Heart left ventricle (tissue), 16 donors: ENCODE results near the gene SNAPC5. TPM values are rescaled to one million over a fixed set of nuclear protein-coding genes. Genes with fewer than 3 reads are reported as not detected.
"Not testable (repeated sequence)": the region's sequence is repeated elsewhere in the genome, so short reads cannot be mapped to it uniquely, and the experiment has no call there.

Source experiments
- ATAC-seq, 4 donors: fragments of 200-7000 bp; cut with Tn5 transposase; one replicate each; pipeline ENCODE4 v1.9.1; 2020 to 2022; ENCODE audit warnings: moderate library complexity in 4 of 4, mild to moderate bottlenecking in 3 of 4, moderate number of reproducible peaks in 1 of 4
- DNase-seq, 5 donors: peaks; one replicate each; pipeline ENCODE4 v3.0.0-alpha.2; 2020
- H3K27ac ChIP-seq, 12 donors: fragments of 200-600 bp; sonication (generic) in 4 of 12; one replicate each; pipeline versions ENCODE4 v1.5.0 to v1.8.0; 2016 to 2022; ENCODE audit warnings: mild to moderate bottlenecking in 2 of 12
- H3K27me3 ChIP-seq, 9 donors: fragments of 200-600 bp; sonication (generic) in 2 of 9; one replicate each; pipeline versions ENCODE4 v1.5.1 to v1.8.0; 2016 to 2022; ENCODE audit warnings: mild to moderate bottlenecking in 3 of 9
- H3K36me3 ChIP-seq, 9 donors: fragments of 200-600 bp; sonication (generic) in 2 of 9; one replicate each; pipeline versions ENCODE4 v1.5.0 to v1.8.0; 2018 to 2022; ENCODE audit warnings: mild to moderate bottlenecking in 2 of 9
- H3K4me1 ChIP-seq, 12 donors: fragments of 200-600 bp; sonication (generic) in 4 of 12; one replicate each; pipeline versions ENCODE4 v1.5.0 to v1.8.0; 2016 to 2022; ENCODE audit warnings: mild to moderate bottlenecking in 3 of 12
- H3K4me3 ChIP-seq, 12 donors: fragments of 200-600 bp; sonication (generic) in 4 of 12; one replicate each; pipeline versions ENCODE4 v1.5.0 to v1.8.0; 2017 to 2022; ENCODE audit warnings: mild to moderate bottlenecking in 9 of 12, moderate library complexity in 4 of 12
- H3K9me3 ChIP-seq, 12 donors: fragments of 200-600 bp; sonication (generic) in 4 of 12; one replicate each; pipeline versions ENCODE4 v1.5.0 to v1.8.0; 2016 to 2022; ENCODE audit warnings: mild to moderate bottlenecking in 1 of 12
- POLR2A ChIP-seq, 2 donors: fragments of 450-650 bp; IDR thresholded peaks; one replicate each; pipeline ENCODE4 v1.6.1; 2017; ENCODE audit warnings: antibody characterized with exemption in 2 of 2, mild to moderate bottlenecking in 2 of 2, moderate library complexity in 2 of 2
- WGBS, 4 donors: extraction: QIAGEN DNeasy Blood & Tissue Kit in 2 of 4; methylation state at CpG; one replicate each; pipeline versions ENCODE4 v1.1.5 to v1.1.7; 2013 to 2018; 5-methylcytosine and 5-hydroxymethylcytosine counted together
- intact Hi-C, 10 donors: fragments of 100-400 bp; cut with DNase I; formaldehyde crosslinking; loops; one replicate each; pipeline versions ENCODE4 v1.11.1 to v1.14.2; 2022
- polyA plus RNA-seq, 2 donors: library from polyadenylated mRNA; stranded (reverse); fragments of 200-250 nt; gene quantifications; one replicate each; pipeline ENCODE4 v1.2.3, GENCODE V29; 2013
- total RNA-seq, 9 donors: library from RNA; depleted of rRNA in 2 of 9; stranded (reverse); fragments of >200 nt in 2 of 9; fragmentation: NEBNext Ultra II Directional in 3 of 9; extraction: Animal tissue kit (Norgen Biotek cat#: 25700) in 3 of 9; gene quantifications; one replicate each; pipeline versions ENCODE4 v1.1.0 to v1.2.4, GENCODE V29; 2016 to 2023
- TF ChIP-seq, protein P1 (sequence below), 12 donors: fragments of 200-600 bp; sonication (generic) in 4 of 12; IDR thresholded peaks; one replicate each; pipeline versions ENCODE4 v1.5.0 to v1.8.0; 2018 to 2022; ENCODE audit warnings: antibody characterized with exemption in 12 of 12, mild to moderate bottlenecking in 5 of 12
- donor health status: ischemic (EF 13 %, LVEDD 7.1; RV severe dilation, severe dysfunction).
- donor health status: healthy with polysubstance abuse.
- donor health status: DM: no; HTN: yes; CAD: no.
- donor health status: DM: no; HTN: no; CAD: no.
- donor health status: ischemic (EF 25% LVEDD 6.9; RV normal size, moderate dysfunction).
- donor health status: ischemic (EF 25% LVEDD 5.7; RV mildly dilated, moderate dysfunction).
- donor health status: healthy.
- donor health status: DM: yes; HTN: yes; CAD: no.
- donor health status: ischemic (EF 35%, LVEDD 5.7; RV mildly dilated, moderate dysfunction).
- donor health status: nonischemic (EF 11% LVEDD 7.7; RV severe dilation, severe dysfunction).
- donor health status: DM: yes; HTN: yes; CAD: no.
- donor health status: PGD.
- donor health status: ischemic (EF 29% LVEDD 5.4; RV normal size, mild dysfunction).
- donor health status: nonischemic (EF 23%, LVEDD 6.1; RV moderate dilation, normal function).

SNAPC5 gene
- total and polyA plus RNA-seq, 11 donors = 25.4 to 59.5 (median 29.6) TPM

GRCh38 chr15:66462627-66463026 lies 34.9 kb downstream of the SNAPC5 start:
- TF ChIP-seq, protein P1, sequence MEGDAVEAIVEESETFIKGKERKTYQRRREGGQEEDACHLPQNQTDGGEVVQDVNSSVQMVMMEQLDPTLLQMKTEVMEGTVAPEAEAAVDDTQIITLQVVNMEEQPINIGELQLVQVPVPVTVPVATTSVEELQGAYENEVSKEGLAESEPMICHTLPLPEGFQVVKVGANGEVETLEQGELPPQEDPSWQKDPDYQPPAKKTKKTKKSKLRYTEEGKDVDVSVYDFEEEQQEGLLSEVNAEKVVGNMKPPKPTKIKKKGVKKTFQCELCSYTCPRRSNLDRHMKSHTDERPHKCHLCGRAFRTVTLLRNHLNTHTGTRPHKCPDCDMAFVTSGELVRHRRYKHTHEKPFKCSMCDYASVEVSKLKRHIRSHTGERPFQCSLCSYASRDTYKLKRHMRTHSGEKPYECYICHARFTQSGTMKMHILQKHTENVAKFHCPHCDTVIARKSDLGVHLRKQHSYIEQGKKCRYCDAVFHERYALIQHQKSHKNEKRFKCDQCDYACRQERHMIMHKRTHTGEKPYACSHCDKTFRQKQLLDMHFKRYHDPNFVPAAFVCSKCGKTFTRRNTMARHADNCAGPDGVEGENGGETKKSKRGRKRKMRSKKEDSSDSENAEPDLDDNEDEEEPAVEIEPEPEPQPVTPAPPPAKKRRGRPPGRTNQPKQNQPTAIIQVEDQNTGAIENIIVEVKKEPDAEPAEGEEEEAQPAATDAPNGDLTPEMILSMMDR (IDR thresholded peaks at IDR 0.05) = no peak
- TF ChIP-seq POLR2A (IDR thresholded peaks at IDR 0.05) = no peak
- Histone ChIP-seq H3K27ac (no peak overlapping the region), H3K9me3 (no peaks in the 10 kb centered on the region), H3K27me3 (no peaks in the 10 kb centered on the region), H3K36me3 (peaks cover 0 to 20% (median 0%) of the 10 kb centered on the region in 9 donors), H3K4me1 (peaks cover 0 to 4% (median 0%) of the 10 kb centered on the region in 12 donors), H3K4me3 (no peak overlapping the region)
- 59 to 79% (median 68%) methylated on average over 4 of the region's 4 CpGs for WGBS, 4 donors
- DNase-seq = peak in 2 of 5 donors; percentile 34 to 37
- intact Hi-C loops = no loop called here
- ATAC-seq = peak; percentile 20 to 71 (median 48)

DNA sequence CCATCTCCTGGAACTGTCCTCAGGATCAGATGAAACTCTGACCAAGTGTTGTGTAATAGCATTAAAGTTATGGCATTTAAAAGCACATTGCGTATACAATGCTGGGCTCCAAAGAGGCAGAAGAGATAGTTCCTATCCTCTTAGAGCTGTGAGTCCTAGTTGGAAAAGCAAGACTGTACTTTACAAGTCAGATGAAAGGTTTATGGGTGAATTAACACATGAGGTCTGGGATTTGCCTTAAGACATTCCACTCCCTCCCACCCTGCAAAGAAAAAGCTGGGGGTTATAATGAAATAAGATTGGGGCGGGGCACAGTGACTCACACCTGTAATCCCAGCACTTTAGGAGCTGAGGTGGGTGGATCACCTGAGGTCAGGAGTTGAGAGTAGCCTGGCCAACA lies 35.6 kb downstream of the SNAPC5 start:
- ATAC-seq = no peak
- intact Hi-C loops = no loop called here
- TF ChIP-seq, protein P1 (IDR thresholded peaks at IDR 0.05) = no peak
- TF ChIP-seq POLR2A (IDR thresholded peaks at IDR 0.05) = no peak

DNA sequence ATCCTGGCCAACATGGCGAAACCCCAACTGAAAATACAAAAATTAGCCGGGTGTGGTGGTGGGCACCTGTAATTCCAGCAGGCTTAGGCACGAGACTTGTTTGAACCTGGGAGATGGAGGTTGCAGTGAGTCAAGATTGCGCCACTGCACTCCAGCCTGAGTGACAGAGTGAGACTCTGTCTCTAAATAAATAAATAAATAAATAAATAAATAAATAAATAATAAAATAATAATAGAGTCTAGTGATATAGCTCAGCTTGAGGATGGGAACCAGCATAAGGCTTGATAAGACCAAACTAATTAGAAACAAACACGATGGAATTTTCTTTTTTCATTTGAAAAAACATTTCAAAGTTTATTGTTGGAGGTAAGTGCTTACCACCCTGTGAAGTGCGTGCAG lies 36.3 kb downstream of the SNAPC5 start:
- H3K4me3 ChIP-seq, H3K9me3 ChIP-seq, H3K27ac ChIP-seq, H3K27me3 ChIP-seq, H3K4me1 ChIP-seq, ATAC-seq, DNase-seq, intact Hi-C loops, H3K36me3 ChIP-seq: not testable (repeated sequence)
- WGBS, 4 donors = 97 to 99% (median 98%) methylated on average over 6 of the region's 6 CpGs

More for the DNA sequence above, 35.6 kb downstream of the SNAPC5 start:
- Histone ChIP-seq H3K27me3 (no peaks in the 10 kb centered on the region), H3K36me3 (peaks cover 0 to 15% (median 0%) of the 10 kb centered on the region in 9 donors), H3K4me1 (peaks cover 0 to 4% (median 0%) of the 10 kb centered on the region in 12 donors), H3K27ac (no peak overlapping the region), H3K9me3 (no peaks in the 10 kb centered on the region), H3K4me3 (no peak overlapping the region)
- 92 to 100% (median 98%) methylated on average over 2 of the region's 2 CpGs for whole genome bisulfite sequencing, 4 donors
- no peak for DNase-seq

DNA sequence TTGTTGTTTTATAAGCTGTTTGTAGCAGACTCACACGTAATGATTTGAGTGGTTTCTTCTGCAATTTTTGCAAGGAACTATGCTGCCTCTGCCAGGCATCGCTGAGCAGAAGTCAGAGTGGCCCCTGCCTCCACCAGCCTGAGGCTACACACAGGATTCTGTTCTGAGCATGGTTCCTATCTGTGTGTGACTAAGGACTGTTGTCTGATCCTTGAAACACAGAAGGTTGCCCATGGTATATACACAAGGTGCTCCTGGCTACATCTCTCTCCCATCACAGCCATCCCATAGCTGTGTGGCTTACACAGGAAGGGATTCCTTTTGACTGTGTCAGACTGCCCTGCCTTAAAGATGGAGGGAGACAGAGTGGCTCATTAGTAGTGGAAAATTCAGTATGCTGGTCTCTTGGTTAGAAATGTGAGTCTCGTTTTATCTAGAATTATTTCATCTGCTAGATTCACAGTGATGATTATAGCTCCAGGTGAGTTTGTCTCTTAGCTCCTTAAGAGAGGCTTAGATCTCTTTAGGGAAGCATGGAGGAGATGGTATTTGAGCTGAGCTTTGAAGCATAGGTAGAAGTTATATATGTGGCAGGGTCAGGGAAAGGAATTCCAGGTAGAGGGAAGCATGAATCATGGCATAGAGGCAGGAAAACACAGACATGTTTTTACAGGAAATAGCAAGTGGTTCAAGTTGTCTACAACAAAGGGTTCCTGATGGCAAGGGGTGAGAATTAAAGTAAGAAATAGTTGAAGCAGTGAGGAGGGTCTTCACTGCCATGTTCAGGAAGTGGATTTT lies 37.5 kb downstream of the SNAPC5 start:
- no peak for ATAC-seq
- no peak for DNase-seq
- no peak overlapping the region for H3K27ac ChIP-seq
- WGBS, 4 donors = 91 to 97% (median 95%) methylated on average over 3 of the region's 3 CpGs
- H3K27me3 ChIP-seq = no peaks in the 10 kb centered on the region
- H3K4me3 ChIP-seq = no peak overlapping the region
- intact Hi-C loops = no loop called here
- H3K9me3 ChIP-seq = no peaks in the 10 kb centered on the region
- H3K4me1 ChIP-seq = peaks cover 0 to 3% (median 0%) of the 10 kb centered on the region in 12 donors
- TF ChIP-seq, protein P1 (IDR thresholded peaks at IDR 0.05) = no peak
- TF ChIP-seq POLR2A (IDR thresholded peaks at IDR 0.05) = no peak
- peaks cover 0 to 10% (median 5%) of the 10 kb centered on the region in 9 donors for H3K36me3 ChIP-seq
